SK-N-MC (cell line): ENCODE data around the gene PI4KA.

ENCODE experiments used
- EZH2 ChIP-seq: fragments of 200-600 bp; sonication (generic); IDR thresholded peaks from one replicate; pipeline ENCODE4 v1.6.1; 2017; ENCODE audit warnings: antibody characterized with exemption
- FOXP2 ChIP-seq: optimal IDR thresholded peaks from 2 replicates; pipeline ENCODE3; 2011; ENCODE audit warnings: mild to moderate bottlenecking, moderate library complexity; ENCODE audit not compliant: insufficient read depth; ENCODE audit errors: extremely low read length, control extremely low read depth
- POLR2AphosphoS5 ChIP-seq: IDR thresholded peaks from 2 replicates; pipeline ENCODE4 v1.6.1; 2012; ENCODE audit warnings: mild to moderate bottlenecking, low read depth, low read length, borderline replicate concordance

DNA sequence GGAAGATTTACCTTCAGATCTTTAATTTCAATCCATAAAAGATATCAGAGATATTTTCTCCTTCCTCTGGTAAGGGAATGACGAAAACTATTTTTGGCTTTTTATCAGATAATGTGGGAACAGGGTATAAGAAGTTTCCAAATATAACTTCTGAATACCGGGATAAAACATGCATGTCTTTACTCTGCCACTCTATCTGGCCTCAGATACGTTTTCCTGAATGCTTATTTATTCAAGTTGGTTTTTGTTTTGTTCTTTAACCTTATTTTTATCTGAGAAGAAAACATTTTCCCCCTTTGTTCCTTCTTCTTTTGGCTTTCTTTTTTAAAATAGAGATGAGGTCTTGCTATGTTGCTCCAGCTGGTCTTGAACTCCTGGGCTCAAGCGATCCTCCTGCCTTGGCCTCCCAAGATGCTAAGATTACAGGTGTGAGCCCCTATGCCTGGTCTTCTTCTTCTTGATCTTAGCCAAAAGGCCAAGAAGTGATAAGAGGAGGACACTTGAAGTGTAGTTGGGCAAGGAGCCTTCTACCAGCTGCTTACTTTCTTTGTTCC lies 83.2 kb downstream of the PI4KA start:
- no peak for TF ChIP-seq EZH2
- no peak for TF ChIP-seq POLR2AphosphoS5
- no peak for TF ChIP-seq FOXP2
